ENCODE measurements around the gene CYP27A1.

DNA sequence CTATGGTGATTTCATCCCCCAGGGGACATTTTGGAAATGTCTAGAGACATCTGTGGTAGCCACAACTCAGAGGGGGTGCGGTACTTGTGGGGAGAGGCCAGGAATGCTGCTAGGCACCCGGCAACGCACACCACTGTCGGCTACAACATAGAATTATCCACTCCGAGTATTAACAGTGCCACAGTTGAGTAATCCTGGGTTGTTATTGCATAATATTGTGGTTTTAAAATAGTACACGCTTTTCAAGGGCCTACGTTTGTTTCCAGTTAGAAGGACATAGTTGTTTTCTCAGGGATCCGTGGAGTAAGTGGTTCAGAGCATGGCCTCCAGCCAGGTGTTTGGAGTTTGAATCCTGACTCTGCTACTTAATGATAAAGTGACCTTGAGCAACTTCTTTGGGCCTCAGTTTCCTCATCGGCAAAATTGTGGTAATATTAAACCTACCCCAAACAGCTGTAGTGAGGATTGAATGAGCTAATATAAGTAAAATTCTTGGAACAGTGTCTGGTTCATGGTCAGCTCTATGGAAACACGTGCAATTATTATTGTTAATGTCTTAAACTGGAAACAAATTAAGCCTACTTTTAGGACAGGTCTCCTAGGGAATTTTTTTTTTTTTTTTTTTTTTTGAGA, 24.5 kb downstream of the CYP27A1 start:
- TF ChIP-seq POLR2A (IDR thresholded peaks at IDR 0.05; ENCODE audit: low read length): no peak
- no peak for TF ChIP-seq GATA1 (IDR thresholded peaks at IDR 0.05; ENCODE audit: low read depth, low read length)

All from erythroblast (primary cell).